Activated CD4-positive, alpha-beta T cell treated with anti-CD3 and anti-CD28 coated beads for 48 hours (primary cell): ENCODE measurements around the gene XRRA1.
"Not testable (repeated sequence)": the region's sequence is repeated elsewhere in the genome, so short reads cannot be mapped to it uniquely, and the experiment has no call there.

Experiments used
- DNase-seq: peaks from one replicate; pipeline ENCODE4 v3.0.0-alpha.2; 2020

Gene XRRA1, protein sequence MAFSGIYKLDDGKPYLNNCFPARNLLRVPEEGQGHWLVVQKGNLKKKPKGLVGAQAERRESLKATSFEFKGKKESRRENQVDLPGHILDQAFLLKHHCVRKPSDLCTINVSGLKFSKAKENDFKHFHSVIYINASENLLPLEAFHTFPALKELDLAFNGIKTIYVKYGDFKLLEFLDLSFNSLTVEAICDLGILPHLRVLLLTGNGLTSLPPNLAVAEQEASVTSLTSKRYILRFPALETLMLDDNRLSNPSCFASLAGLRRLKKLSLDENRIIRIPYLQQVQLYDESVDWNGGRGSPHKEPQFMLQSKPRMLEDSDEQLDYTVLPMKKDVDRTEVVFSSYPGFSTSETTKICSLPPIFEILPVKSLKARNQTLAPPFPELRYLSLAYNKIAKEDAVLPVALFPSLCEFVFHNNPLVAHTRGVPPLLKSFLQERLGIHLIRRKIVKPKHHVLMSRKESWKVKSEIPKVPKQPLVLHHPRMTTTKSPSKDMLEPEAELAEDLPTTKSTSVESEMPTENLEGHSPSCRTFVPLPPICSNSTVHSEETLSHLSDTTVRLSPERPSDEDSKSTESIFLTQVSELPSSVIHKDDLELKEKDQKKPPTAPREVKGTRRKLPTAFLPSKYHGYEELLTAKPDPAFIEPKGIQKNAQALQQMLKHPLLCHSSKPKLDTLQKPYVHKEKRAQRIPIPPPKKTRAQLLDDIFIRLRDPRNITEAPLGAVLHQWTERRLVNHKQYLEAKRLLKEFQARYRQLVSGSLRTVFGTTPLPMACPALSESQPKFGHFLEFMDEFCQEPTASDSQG

DNA sequence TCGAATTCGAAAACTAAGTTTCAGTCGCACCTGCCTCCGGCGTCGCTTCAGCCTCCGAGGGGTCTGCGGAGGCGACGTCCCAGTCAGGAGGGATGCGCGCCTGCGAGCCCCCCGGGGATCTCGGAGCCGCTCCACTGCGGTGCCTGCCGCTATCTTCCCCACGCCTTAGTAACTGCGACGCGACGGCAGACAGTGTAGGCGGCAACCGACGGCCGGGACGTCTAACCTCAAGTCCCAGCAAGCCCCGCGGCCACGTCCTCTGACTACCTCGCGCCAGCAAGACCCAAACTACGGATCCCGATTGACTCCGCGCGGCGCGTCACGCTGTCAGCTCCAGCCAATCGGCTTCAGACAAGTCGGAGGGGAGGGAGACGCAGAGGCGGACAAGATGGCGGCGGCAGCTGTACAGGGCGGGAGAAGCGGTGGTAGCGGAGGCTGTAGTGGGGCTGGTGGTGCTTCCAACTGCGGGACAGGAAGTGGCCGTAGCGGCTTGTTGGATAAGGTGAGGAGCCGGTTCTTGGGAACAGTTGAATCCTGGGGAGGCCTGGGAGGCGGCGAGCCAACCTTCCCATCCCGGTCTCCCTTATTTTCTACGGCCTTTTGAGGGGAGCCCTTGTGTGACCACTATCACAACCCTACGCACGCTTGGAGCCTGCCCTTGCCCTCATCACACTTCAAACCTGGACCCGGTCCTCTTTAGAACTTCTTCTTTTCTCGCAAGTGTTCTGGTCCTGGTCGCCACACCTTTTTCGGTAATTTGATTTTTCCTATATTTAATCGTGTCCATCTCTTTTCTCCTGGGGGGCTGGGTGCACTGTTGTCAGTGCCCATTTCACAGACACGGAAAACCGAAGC, at the start of gene XRRA1, which contains the start of gene SPCS2:
TSS of gene XRRA1 (minus strand) at position 194 of the 855 bp plus-strand sequence. CDS start 8,213 bp downstream, outside the sequence.
TSS of gene SPCS2 (plus strand) at position 369 of the 855 bp plus-strand sequence. CDS start at position 389, 20 bp downstream.
- DNase-seq = peak; percentile 99

DNA sequence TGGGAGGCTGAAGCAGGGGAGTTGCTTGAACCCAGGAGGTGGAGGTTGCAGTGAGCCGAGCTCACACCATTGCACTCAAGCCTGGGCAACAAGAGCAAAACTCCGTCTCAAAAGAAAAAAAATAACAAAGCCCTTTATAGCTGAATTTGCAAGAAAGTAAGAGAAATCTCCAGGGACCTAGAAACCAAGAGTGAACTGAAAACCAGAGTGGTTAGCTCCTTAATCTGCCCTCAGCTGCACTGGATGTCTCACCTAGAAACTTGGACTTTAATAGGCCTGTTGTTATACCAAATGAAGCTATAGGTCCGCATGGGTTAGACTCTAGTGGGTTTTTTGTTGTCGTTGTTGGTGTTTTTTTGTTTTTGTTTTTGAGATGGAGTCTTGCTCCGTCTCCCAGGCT, 44.0 kb upstream of the XRRA1 start:
- DNase-seq = no peak

DNA sequence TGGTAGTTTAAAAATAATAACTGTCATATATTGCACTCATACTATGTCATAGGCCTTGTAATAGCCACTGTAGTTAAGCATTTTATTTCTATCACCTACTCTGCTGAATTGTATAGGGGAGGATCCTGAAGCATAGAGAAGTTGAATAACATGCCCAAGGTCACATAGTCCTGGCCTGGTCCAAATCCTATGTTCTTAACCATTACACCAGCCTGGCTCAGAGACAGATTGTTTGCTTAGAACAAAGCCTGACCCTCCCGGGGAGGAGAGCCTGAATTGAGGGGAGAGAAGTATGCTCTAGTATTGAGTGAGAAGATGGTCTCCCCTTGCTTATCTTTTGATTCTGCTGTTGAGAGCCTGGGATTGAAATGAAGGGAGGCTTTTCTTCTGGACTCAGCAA, 42.0 kb upstream of the XRRA1 start:
- DNase-seq = no peak

DNA sequence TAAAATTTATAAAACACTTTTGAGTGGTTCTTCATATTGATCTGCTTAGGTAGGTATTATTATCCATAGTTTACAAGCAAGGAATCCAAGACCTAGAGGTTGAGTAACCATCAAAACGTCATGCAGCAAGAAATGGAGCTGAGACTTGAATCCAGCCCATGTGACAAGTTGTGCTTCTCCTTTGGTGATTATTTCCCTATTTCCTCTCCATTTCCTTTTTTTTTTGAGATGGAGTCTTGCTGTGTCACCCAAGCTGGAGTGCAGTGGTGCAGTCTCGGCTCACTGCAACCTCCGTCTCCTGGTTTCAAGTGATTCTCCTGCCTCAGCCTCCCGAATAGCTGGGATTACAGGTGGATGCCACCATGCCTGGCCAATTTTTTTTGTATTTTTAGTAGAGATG, 41.3 kb upstream of the XRRA1 start:
- not testable (repeated sequence) for DNase-seq

DNA sequence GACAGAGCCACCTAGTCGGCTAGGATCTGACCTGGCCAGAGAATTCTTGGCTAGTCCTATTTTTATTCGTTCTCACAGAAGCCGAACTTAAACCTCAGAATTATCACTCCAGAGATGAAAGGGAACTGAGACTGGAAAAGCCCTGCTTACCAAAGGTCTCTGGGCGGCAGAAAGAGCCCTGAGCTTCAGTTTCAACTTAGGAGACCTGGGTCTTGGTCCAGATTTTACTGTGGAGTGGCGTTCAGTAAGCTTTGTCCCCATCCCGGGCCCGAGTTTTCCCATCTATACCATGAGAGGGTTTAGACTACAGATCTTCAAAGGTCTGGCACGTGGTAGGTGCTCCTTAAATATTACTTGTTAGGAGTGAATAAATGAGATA, 40.4 kb upstream of the XRRA1 start:
- peak; percentile 3 for DNase-seq

DNA sequence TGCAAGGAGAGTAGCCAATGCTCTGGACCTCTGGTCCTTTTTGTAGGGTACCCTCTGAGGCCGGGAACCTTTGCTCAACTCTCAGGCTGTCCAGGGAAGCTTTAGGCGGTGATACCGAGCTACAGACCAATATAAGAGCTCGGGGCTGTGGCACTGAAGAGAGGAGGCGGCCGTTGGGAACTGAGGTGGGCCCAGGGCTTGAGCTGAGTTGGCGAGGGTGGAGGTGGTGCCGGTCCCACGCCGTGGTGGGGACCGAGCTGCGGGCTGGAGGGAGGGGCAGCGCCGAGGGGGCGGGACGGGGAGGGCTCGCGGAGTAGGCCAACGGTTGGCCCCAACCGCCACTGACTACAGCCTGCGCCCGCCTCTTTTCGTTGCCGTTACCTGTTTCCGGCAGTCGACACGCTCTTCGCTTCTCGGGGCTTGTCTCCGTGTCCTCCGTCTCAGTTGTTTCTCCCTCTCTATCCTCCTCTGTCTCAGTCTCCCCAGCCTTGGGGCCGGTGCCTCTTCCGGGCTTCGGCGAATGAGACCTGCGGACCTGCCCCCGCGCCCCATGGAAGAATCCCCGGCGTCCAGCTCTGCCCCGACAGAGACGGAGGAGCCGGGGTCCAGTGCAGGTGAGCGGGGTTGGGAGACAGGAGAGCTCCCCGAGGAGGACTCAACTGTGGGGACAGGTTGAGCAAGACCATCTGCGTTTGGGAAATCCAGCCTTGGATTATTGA, 39.8 kb upstream of the XRRA1 start, which contains the start of gene NEU3:
TSS of gene NEU3 (plus strand) at position 393 of the 719 bp plus-strand sequence. CDS start at position 521, 128 bp downstream.
- DNase-seq = peak; percentile 88

DNA sequence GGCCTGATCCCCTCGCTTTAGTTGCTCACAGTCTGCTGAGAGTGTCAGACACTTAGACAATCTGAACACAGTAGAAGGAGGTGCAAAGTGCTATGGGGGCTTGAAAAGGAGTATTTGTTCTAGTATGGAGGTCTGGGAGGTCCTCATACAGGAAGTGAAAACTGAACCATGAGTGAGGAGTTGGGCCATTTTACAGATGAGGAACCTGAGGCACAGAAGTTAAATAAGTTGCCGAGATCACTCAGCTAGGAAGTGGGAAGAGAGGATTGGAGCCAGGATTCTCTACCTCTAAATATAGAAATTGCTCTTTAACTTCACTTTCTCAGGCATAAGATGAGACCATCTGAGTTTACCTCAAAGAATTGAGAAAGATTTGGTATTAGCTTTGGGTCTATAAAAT, 35.8 kb upstream of the XRRA1 start:
- DNase-seq = no peak

DNA sequence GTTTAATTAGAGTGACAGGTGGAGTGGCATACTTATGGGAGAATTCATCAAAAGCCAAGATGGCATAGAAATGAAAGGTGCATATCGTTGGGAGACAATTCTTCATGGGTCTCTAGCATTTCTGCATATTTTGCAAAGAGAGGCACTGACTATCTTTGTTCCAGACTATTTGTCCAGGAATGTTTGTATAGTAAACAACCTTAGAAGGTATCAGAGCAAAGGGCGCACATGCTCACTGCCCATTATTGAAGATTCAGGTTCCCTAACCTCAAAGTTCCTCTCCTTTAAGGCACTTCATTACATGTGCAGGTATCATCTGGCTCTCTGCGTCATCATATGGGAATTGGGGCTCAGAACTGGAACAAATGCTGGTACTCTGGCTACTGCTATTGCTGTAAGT, 35.2 kb upstream of the XRRA1 start:
- DNase-seq = no peak

DNA sequence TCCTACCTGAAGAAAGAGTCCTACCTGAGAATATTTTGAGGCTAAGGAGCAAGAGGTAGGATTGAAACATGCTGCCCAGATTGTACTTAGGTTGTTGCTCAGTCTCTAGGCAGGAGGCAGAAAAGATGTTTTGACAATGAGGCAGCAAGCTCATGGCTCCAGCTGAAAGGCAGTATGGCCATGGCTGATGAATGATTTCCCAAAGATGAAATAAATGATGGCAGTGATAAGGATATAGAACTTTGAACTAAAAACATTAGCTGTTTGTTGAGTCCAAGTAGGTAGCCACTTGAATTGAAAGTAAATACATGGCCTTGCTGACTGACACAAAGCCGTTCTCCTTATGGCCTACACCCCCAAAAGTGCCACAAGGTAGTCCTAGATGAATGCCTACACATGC, 33.0 kb upstream of the XRRA1 start:
- no peak for DNase-seq

DNA sequence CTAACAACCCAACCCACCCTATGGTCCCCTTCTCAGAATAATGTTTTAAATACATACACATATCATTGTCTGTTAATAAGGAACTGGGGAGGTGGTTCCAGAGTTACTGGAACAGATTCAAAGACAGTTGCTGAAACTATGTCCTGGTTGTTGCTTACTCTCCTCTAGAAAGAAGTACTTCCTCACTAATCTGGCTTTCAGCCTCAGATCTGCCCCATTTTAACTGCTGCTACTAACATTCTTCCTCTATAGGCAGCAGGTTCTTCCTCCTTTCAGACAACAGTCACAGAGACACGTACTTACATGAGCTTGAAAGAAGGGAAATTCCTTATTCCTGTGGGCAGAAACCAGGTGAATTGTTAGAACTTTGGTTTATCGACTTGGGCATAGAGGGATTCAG, 31.7 kb upstream of the XRRA1 start:
- no peak for DNase-seq

DNA sequence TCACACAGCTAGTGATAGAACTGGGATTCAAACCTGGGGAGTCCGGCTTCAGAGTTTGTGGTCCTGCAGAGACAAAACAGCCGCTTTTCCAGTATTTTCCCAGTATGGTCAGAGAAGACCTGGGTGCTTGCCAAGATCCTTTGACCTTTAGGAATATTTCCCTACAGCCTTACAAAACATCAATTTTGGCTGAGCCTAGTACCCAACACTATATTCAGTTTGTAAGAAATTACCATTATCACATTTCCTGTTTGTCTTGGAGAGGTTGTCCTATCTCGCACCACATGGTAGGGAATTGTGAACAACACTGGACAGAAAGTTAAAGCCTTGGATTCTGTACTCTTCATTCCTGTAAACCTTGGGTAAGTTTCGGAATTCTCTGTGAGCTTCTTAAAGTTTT, 29.1 kb upstream of the XRRA1 start:
- DNase-seq = no peak

DNA sequence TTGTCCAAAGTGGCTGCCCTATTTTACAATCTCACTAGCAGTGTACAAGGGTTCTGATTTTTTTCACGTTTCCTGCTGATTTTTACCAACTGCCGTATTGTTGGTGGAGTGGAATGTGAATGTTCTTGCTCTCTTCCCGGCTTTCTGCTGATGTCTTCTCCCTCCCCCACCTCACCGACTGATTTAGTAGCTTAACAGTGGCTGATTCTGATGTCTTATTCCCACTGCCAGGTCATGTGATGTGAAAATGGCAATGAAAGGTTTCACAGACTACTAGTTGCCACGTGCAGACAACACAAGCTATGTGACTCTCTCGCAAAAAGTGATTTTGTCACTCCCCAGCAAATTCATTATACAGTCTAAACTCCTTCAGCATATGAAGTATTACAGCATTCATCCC, 22.5 kb upstream of the XRRA1 start:
- no peak for DNase-seq

DNA sequence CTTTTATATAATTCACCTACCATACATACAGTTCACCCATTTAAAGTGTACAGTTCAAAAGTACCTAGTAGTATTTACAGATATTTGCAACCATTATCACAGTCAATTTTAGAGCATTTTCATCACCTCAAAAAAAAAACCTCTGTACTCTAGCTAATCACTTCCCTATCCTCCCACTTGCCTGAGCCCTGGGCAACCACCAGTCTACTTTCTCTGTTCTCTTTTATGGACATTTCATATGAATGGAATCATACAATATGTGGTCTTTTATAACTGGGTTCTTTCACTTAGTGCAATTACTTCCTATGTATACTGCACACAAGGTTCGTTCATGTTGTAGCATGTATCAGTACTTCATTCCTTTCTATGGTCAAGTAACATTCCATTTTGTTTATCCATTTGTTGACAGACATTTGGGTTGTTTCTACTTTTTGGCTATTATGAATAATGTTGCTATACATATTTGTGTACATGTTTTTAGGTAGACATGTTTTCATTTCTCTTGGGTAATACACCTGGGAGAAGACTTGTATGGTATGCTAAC, 22.0 kb upstream of the XRRA1 start:
- DNase-seq = no peak

DNA sequence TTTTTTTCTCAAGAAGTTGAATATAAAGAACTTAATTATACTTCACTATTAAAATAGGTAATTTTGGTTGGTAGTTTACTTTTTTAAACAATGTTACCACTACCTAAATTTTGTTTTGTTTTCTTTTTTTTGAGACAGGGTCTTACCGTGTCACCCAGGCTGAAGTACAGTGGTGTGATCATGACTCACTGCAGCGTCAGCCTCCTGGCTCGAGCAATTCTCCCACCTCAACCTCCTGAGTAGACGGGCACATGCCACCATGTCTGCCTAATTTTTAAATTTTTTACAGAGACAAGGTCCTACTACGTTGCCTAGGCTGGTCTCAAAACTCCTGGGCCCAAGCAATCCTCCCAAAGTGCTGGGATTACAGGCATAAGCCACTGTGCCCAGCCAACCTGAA, 17.8 kb upstream of the XRRA1 start:
- DNase-seq = no peak

DNA sequence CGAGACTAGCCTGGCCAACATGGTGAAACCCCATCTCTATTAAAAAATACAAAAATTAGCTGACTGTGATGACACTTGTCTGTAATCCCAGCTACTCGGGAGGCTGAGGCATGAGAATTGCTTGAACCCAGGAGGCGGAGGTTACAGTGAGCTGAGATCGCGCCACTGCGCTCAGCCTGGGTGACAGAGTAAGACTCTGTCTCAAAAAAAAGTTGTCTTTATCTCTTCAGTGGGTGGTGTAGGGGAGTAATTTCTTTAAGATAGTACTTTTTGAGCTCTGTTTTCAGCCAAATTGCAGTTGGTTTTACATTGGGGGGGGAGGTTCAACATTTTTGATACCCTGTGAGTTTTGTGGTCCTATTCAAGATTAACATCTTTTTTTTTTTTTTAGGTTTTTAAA, 11.2 kb upstream of the XRRA1 start:
- DNase-seq = not testable (repeated sequence)

DNA sequence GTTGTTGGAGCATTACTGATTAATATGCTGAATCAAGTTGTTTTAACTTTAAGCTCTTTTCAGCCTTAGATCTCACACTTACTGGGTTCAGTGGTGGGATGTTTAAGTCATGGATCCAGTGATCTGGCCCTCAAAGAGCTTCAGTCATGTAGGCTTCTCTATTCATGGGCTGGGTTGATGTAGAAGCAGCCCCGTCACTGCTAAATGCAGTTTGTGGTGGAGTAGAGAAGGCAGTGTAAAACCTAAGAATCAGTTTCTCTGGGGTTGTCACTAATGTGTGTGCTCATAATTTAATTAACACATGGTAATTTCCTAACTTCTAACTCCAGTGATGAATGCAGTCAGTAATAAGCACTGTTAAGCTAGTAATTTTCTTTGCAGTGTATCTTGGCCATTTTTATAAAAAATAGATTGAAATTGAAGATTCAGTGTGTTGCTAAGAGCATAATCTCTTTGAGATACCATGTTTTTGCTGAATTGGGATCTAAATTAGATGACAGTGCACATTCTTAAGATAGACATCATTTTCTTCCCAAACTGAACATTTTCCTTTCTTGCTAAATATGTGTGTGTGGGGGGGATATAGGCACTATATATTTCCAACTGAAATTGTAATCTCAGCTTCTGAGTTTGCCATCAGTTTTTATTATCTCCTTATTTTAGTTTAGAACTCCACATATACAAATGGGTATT, 9.2 kb upstream of the XRRA1 start:
- DNase-seq = no peak

DNA sequence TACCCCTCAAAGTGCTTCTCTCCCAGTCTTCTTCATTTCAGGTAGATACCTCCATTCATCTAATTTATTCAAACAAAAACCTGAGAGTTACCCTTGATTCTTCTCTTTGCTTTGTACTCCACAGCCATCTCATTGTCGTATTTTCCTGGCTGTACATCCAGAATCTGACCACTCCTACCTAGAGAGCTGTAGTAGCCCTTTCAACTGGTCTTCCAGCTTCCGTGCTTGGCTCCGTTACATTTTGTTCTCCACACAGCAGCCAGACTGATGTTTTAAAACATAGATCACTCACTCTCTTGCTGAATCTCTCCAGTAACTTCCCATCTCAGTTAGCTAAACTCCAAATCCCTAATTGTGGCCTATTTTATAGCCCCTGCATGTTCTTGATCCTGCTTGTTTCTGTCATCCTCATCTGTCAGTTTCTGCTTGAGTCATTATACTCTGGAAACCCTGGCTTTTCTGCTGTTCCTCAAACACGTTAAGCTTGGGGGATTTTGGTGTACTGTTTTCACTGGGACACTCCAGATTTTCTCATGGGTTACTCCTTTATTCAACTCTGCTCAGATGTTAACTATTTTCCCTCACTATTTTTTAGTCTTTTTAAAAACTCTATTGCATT, 7.6 kb upstream of the XRRA1 start:
- no peak for DNase-seq

DNA sequence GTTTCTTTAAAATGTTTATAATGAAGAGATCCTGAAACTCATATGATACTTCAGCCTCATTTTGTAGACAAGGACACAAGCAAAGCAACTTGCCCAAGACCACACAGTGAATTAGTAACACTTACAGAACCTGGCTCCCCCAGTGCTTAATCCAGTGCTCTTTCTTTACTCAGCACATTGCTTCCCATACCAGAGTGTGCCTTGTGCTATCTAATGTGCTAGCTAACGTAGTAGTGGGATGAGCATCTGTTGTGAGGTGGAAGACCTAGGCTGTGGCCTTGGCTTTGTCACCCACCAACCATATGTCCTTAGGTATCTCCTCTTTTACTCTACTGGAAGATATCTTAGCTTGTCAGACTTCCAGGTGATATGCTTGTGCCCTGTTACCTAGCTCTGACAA, 5.3 kb upstream of the XRRA1 start:
- no peak for DNase-seq

DNA sequence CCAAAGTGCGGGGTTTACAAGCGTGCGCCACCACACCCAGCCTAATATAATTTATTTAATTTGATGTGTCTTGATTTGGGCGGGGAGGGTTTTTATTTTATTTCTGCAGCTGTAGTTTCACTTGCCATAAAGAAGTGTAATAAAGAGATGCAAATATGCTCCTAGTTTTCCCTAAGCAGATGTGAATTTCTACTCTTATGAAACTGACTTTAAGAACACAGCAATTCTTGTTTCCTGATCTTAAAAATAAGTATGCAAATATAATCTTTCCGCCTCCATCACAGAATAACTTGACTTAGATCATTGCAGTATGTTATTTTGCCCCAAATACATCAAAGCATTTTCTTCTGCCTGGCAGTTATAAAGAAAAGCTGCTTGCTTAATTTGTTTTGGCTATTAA, 4.6 kb upstream of the XRRA1 start:
- no peak for DNase-seq

DNA sequence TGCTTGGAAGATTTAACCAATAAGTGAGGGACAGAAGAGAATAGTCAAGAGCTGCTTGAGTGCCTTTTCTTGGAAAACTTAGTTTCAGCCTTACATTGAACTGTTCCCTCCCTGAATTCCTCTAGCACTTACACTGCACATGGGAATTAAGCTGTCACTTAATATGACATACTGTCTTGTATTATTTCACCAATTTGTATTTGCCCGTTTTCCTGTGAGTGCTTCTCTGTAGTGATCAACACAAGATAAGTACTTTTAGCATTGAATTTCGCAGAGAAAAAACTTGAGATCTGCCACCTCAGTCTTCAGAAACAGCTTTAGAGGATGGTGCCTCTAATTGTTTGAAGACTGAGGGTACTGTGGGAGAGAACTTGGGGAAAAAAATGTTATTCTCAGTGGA, 3.9 kb upstream of the XRRA1 start:
- DNase-seq = no peak

DNA sequence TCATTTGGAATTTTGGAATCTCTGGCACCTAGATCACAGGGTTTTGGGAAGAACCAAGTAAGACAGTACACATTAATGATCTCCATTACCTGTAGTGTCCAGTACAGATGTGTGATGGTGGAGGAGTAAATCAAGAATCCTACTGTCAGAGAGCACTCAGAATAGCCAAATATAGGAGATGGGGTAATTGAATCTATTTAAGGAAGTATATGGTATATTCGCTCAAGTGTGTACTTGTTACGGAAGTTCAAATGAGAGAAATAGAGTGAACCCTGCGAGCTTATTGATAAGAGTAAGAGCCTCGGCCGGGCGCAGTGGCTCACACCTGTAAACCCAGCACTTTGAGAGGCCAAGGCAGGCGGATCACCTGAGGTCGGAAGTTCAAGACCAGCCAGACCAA, 2.3 kb upstream of the XRRA1 start:
- DNase-seq = no peak
